GM10266 (cell line): ENCODE results near the gene TRMT2A.

ENCODE experiments used
- DNase-seq: peaks from one replicate; pipeline ENCODE4 v3.0.0; 2012; ENCODE audit errors: extremely low spot score
- TF ChIP-seq, protein P1 (sequence below): IDR thresholded peaks from 2 replicates; pipeline ENCODE4 v1.5.1; 2012; ENCODE audit warnings: mild to moderate bottlenecking, low read depth; ENCODE audit not compliant: control insufficient read depth, insufficient read depth; ENCODE audit errors: missing control alignments

TRMT2A gene

DNA sequence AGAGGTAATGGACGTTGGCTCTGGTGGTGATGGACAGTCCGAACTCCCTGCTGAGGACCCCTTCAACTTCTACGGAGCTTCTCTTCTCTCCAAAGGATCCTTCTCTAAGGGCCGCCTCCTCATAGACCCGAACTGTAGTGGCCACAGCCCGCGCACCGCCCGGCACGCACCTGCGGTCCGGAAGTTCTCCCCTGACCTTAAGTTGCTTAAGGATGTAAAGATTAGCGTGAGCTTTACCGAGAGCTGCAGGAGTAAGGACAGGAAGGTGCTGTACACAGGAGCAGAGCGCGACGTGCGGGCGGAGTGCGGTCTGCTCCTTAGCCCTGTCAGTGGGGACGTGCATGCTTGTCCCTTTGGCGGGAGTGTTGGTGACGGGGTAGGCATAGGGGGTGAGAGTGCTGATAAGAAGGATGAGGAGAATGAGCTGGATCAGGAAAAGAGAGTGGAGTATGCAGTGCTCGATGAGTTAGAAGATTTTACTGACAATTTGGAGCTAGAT, 30.9 kb downstream of the TRMT2A start:
- TF ChIP-seq, protein P1, sequence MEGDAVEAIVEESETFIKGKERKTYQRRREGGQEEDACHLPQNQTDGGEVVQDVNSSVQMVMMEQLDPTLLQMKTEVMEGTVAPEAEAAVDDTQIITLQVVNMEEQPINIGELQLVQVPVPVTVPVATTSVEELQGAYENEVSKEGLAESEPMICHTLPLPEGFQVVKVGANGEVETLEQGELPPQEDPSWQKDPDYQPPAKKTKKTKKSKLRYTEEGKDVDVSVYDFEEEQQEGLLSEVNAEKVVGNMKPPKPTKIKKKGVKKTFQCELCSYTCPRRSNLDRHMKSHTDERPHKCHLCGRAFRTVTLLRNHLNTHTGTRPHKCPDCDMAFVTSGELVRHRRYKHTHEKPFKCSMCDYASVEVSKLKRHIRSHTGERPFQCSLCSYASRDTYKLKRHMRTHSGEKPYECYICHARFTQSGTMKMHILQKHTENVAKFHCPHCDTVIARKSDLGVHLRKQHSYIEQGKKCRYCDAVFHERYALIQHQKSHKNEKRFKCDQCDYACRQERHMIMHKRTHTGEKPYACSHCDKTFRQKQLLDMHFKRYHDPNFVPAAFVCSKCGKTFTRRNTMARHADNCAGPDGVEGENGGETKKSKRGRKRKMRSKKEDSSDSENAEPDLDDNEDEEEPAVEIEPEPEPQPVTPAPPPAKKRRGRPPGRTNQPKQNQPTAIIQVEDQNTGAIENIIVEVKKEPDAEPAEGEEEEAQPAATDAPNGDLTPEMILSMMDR: no peak
- no peak for DNase-seq

DNA sequence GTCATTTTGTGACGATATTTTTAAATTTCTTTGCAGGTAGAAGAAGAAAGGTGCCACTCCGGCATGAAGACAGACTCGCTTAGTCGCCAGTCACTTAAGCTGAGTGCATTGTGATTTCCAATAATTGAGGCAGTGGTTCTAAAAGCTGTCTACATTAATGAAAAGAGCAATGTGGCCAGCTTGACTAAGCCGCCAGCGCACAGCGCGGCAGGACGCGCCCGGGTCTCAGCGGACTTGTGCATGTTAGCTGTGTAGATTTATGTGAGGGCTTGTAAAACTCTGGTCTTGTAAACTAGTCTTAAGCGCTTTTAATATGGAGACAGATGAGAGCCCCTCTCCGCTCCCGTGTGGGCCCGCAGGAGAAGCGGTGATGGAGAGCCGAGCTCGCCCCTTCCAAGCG, 31.4 kb downstream of the TRMT2A start:
- no peak for DNase-seq
- TF ChIP-seq, protein P1: no peak

DNA sequence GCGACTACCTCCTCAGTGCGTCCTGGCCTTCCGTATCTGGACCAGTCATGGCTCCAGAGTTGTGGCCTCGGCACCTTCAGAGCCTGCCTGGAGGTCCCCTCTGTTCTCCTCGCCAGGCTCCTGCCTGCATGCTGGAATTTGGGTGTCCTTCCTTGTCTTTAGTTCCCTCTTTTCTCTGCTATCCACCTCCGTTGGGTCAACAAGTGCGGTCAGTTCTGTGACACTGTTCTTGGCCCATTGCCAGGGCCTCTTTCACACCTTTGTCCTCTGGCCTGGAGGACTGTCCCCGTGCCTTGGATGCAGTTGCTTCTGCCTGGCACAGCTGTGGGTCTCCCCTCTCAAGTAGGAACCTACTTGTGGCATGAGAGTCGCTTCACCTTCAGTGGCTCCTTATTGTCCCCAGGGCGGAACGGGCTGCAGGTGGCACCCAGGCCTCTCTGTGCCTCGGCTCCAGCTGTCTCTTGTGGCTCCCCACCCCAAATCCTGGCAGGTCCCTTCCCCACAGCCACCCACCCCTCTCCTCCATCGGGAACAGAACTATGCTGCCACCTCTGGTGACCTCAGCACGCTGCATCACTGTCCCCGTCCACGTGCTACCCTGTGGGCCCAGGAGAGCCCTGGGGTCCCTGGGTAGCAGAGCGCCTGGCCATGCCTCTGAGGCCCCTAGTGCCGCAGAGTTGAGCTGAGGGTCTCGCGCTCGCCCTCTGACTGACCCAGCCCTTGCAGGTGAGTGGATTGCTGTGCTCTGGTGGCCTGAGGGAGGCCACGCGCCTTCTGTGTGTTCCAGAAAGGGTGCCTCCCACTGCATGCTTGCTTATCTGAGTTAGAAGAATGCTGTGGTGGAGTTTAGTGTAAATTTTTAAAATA, 32.2 kb downstream of the TRMT2A start:
- TF ChIP-seq, protein P1: peak; percentile 47
- DNase-seq: no peak

DNA sequence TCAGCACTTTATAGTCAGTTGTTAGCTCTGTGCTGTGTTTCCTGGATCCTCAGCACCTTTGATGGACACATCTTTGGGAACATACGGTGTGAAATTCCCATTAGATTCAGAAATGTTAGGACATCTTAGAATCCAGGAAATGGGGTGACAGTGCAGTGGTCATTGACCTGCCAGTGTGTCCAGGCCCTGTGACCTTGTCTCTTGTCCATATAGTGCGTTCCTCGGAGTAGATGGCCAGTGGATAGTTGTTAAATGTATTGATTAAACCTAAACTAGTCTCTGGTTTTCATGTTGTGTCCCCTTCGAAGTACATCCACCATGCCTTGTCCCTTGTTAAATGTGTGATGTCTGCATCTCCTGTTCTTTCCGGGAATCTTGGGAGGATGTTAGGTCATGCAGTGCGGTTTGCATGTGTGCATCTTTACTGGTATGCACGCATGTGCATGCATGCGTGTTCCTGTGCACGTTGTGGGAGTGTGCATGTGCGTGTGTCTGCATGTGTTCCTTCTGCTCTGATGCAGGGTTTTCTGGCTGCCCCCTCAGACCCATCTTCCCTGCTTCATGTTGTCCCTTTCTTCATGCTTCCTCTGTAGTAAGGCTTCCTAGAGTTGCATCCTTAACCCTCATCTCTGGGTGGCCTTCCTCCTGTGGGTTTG, 33.0 kb downstream of the TRMT2A start:
- TF ChIP-seq, protein P1: no peak
- no peak for DNase-seq

DNA sequence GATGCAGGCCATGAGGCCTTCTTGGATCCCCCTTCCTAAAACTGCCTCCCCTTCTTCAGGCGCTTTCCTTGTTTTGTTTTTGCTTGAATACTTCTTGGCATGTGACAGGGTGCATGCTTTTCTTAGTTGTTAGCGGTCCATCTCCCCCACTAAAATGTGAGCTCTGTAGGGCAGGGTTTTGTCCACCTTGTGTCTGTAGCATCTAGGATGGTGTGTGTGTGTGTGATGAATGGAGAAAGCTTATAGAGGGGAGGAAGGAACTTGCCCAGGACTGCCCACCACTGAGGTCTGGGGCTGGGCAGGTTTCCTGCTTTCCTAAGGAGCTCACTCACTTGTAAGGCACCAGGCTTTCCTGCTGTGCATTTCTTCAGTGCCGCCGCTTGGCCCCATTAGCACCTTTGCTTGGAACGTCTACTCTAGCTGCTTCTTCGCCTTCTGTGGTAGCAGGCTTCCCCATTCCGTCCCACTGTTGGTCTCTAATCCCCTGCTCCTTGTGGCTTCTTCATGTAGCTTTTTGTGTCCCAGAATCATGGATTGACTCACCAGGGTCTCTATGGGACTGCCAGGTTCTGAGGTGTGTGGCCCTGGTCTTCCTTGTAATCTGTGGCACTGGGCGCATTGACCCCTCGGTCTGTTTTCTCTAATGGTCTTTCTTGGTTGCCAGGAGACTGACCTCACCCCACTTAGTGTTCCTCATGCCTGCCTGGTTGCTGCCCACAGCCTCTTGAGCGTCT, 33.7 kb downstream of the TRMT2A start:
- TF ChIP-seq, protein P1: no peak
- DNase-seq: no peak

DNA sequence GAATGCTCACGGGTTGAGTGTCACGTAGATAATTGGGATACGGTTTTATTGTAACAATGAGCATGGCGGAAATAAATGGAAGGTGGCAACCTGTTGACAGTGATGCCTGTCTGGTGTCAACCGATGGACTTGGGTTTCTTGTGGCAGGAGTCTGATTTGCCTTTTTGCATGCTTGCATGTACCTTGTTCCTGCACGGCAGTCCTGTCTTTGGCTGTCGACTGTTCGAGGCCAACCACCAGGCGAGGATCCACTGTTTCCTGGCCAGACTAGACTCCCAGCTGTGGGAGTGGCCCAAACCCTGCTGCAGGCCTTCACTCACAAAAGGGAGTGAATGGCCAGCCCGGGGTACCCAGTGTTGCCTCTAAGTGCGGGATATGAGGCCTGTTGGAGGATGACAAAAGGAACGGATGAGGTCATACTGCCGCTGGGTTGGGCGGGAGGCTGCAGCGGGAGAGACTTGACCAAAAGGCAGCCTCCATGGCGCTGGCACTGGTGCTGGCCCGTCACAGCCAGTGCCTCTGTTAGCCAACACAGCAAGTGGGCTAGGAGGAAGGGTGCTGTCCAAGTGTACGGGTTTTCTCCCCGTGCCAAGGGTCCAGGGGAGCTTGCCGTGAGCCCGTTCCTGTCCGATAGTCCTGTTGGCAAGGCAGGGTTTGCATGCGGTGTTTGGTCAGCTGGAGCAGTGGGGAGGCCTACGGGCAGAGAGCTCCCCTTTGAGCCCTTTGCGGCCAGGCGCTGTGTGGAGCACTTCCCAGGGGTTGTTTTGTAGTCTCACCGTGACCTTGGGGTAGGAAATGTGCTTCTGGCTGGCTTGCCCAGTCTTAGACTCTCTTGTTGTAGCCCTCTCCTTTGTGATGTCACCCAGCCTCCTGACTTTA, 36.0 kb downstream of the TRMT2A start:
- DNase-seq: peak; percentile 39

More for the DNA sequence above, 36.0 kb downstream of the TRMT2A start:
- TF ChIP-seq, protein P1: no peak
